ES-I3 (cell line): ENCODE measurements around the gene GNRH2.
"Not testable (repeated sequence)": the region's sequence is repeated elsewhere in the genome, so short reads cannot be mapped to it uniquely, and the experiment has no call there.

Source experiments
- H3K36me3 ChIP-seq: 2 replicates; pipeline ENCODE4 v1.6.1; 2013; ENCODE audit warnings: mild to moderate bottlenecking, low read length, control low read depth, moderate library complexity; ENCODE audit not compliant: insufficient read depth
- H3K4me1 ChIP-seq: 2 replicates; pipeline ENCODE4 v1.6.1; 2013; ENCODE audit warnings: mild to moderate bottlenecking, control low read depth, low read length; ENCODE audit not compliant: insufficient read depth
- H3K9ac ChIP-seq: 2 replicates; pipeline ENCODE4 v1.6.1; 2013; ENCODE audit warnings: low read depth, mild to moderate bottlenecking, low read length, moderate library complexity
- H3K9me3 ChIP-seq: 2 replicates; pipeline ENCODE4 v1.6.1; 2013; ENCODE audit warnings: mild to moderate bottlenecking, low read length, moderate library complexity; ENCODE audit not compliant: control insufficient read depth, insufficient read depth

GNRH2 gene

DNA sequence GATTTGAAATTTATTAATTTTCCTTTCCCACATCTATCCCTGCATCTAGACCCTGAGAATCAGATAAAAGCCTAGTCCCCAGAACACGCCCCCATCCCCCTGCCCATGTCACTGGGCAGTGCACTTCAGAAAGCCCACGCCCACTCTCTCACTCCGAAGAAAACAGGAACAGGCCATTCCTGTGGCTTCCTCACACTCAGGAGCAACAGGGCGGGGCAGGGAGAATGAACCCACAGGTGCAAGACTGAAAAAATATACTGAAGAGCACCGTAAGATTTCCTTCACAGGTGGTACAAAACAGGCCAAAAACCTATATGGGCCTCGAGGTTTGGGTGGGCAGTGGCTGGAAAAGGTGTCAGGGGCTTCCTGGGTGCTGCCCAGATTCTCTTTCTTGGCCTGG is 31.4 kb downstream of the GNRH2 start:
- H3K36me3 ChIP-seq = no peaks in the 10 kb centered on the region
- no peak overlapping the region for H3K9ac ChIP-seq

DNA sequence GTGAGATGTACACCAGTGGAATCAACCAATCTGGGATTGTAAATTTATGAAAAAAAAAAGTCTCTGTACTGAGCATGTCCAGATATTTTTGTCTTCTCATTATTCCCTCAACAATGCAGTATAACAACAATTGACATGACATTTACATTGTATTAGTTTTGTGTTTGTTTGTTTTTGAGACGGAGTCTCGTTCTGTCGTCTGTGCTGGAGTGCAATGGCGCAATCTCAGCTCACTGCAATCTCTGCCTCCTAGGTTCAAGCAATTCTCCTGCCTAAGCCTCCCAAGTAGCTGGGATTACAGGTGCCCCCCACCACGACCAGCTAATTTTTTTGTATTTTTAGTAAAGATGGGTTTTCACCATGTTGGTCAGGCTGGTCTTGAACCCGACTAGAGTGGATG is 31.9 kb downstream of the GNRH2 start:
- not testable (repeated sequence) for H3K36me3 ChIP-seq, H3K9ac ChIP-seq, H3K4me1 ChIP-seq, H3K9me3 ChIP-seq

More for the DNA sequence above, 31.4 kb downstream of the GNRH2 start:
- Histone ChIP-seq H3K9me3 (no peaks in the 10 kb centered on the region), H3K4me1 (no peaks in the 10 kb centered on the region; the same call in 1 of the 2 replicates)

DNA sequence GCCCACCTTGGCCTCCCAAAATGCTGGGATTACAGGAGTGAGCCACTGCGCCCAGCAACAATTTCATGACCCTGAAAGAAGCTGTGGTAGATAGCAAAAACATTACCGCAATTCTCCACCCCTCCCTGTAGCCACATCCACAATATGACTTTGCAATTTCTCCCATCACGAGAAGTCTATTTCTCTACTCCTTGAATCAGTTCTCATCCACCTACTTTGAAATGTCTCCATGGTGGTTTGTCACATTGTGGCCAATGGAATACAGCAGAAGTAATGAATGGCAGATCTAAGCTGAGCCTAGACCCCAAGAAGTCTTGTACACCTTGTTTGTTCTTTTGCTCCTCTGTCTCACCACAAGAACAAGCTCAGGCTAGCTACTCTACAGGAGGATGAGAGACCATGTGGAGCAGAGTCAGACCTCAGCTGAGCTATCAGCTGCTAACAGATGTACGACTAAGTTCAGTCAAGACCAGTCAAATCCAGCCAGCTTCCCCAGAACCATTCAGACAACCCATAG is 34.3 kb downstream of the GNRH2 start:
- H3K36me3 ChIP-seq = no peaks in the 10 kb centered on the region
- no peaks in the 10 kb centered on the region for H3K9me3 ChIP-seq
- H3K9ac ChIP-seq = no peak overlapping the region

GRCh38 chr20:3080939-3081388 is 37.5 kb downstream of the GNRH2 start:
- Histone ChIP-seq H3K9me3 (no peaks in the 10 kb centered on the region), H3K36me3 (no peaks in the 10 kb centered on the region), H3K9ac (no peak overlapping the region), H3K4me1 (no peaks in the 10 kb centered on the region)

More for the DNA sequence above, 34.3 kb downstream of the GNRH2 start:
- H3K4me1 ChIP-seq = no peaks in the 10 kb centered on the region; the same call in 1 of the 2 replicates

GRCh38 chr20:3081641-3082040 is 38.2 kb downstream of the GNRH2 start:
- Histone ChIP-seq H3K9ac (no peak overlapping the region), H3K4me1 (no peaks in the 10 kb centered on the region), H3K9me3 (no peaks in the 10 kb centered on the region), H3K36me3 (no peaks in the 10 kb centered on the region)

- no peaks in the 10 kb centered on the region for H3K9me3 ChIP-seq
- no peaks in the 10 kb centered on the region for H3K36me3 ChIP-seq
- no peaks in the 10 kb centered on the region for H3K4me1 ChIP-seq
- peak overlapping the region; percentile 28; the same call in 1 of the 2 replicates for H3K9ac ChIP-seq
These were observed 39.0 kb downstream of the GNRH2 start for GRCh38 chr20:3082306-3082951.

DNA sequence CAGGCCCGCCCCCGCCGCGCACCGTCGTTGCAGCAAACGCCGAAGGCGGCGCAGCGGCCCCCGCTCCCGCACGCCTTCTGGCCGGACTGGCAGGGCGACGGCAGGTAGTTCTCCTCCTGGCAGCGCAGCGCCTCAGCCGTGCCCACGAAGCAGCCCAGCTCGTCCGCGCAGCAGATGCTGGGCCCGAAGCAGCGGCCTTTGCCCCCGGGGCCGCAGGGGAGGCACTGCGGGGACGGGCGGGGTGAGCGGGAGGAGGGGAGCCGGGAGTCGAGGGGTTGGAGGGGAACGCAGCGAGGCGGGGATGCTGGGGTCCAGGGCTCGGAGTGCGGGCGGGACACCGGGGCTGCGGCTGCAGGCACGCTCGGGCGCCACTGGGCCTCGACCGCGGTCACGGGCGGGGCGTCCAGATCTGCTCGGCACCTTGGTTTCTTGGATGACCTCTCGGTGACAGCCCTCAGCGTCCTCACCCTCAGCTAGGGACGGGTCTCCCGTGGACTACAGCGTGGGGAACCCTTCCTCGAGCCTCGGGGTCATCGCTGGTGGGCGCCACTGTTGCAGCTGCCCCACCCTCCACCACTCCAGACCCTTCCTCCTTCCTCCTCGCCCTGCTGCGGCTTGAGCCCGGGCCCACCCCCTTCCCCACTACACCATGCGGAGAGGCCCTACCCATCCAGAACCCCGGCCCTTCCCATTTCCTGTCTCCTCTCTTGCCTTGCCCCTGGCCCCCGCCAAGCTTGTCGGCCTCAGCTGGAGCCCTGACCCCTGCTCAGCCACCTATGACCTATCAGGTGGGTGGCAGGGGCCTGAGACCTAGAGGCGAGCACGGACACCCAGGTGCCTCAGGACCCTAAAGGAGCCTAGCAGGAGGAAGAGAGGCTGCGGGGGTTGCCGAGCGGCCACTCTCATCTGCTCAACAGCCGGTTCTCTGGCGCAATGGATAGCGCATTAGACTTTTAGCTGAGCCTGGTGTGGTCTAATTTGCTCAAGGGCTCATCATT is 39.8 kb downstream of the GNRH2 start:
- peak overlapping the region; percentile 37; the same call in 1 of the 2 replicates for H3K9ac ChIP-seq
- H3K4me1 ChIP-seq = no peaks in the 10 kb centered on the region
- no peaks in the 10 kb centered on the region for H3K36me3 ChIP-seq
- H3K9me3 ChIP-seq = no peaks in the 10 kb centered on the region

DNA sequence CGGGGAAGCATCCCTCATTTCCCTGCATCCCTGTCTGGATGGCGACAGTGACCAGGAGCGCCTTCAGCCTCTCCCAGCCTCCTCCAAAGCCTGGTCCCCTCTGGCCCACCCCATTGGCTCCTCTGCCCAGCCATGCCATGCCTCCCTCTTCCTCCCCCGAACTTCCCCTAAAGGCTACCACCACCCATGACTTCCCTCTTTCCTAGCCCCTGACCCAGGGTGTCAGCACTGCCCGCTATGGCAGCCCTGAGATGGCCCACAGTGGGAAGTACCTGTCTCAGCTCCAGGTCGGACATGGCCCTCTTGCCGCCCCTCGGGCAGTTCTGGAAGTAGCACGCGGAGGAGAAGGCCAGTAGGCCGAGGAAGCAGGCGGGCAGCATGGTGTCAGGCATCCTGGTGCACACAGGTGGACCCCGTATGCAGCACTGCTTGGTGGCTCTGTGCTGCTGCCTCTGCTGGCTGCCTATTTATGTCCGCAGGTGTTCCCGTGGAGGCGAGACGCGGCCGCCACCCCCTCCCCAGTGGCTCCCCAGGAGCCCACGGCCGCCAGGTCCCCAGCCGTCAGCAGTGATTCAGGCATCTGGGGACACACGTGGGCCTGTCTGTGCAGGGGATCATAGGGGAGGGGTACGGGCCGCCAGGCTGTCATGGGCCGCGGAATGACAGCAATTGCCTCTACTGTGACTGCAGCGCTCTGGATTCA is 41.0 kb downstream of the GNRH2 start, which contains the start of gene AVP:
Gene AVP, minus strand, starts transcription at position 442 of the 703 bp plus-strand sequence. Its CDS starts 50 bp downstream, at position 392.
- H3K4me1 ChIP-seq = no peaks in the 10 kb centered on the region
- no peaks in the 10 kb centered on the region for H3K9me3 ChIP-seq
- no peaks in the 10 kb centered on the region for H3K36me3 ChIP-seq
- peak within 1 kb of the TSS; percentile 37; the same call in 1 of the 2 replicates for H3K9ac ChIP-seq

- Histone ChIP-seq H3K36me3 (no peaks in the 10 kb centered on the region), H3K4me1 (no peaks in the 10 kb centered on the region), H3K9ac (no peak overlapping the region), H3K9me3 (no peaks in the 10 kb centered on the region)
These were observed 41.6 kb downstream of the GNRH2 start for GRCh38 chr20:3084986-3085360.

DNA sequence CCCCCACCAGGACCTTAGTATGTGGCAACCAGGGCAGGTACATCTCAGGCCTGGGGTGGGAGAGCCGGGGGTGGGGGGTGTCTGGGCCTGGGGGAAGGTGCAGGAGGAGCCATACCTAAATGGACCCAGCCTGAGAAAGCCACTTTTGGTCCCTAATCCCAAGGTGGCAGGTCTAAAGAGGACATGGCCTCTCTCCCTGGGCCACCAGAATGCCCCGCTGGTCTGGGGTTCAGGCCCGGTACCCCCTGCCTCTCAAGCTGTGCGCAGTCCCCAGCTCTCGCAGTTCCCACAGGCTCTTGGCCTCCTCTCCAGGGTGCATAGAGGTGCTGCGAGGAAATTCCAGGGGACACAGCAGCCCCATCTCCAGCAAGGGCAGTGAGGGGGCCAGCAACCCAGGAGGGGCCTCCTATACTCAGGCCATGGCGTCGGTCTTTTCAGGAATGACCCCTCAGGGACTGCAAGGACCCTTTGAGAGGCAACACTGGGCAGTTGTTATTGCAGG is 42.2 kb downstream of the GNRH2 start:
- no peaks in the 10 kb centered on the region for H3K36me3 ChIP-seq
- H3K9me3 ChIP-seq = no peaks in the 10 kb centered on the region
- H3K9ac ChIP-seq = no peak overlapping the region
- no peaks in the 10 kb centered on the region for H3K4me1 ChIP-seq

- Histone ChIP-seq H3K4me1 (no peaks in the 10 kb centered on the region), H3K9ac (no peak overlapping the region), H3K36me3 (no peaks in the 10 kb centered on the region), H3K9me3 (no peaks in the 10 kb centered on the region)
These were observed 44.6 kb downstream of the GNRH2 start for GRCh38 chr20:3088031-3088430.

DNA sequence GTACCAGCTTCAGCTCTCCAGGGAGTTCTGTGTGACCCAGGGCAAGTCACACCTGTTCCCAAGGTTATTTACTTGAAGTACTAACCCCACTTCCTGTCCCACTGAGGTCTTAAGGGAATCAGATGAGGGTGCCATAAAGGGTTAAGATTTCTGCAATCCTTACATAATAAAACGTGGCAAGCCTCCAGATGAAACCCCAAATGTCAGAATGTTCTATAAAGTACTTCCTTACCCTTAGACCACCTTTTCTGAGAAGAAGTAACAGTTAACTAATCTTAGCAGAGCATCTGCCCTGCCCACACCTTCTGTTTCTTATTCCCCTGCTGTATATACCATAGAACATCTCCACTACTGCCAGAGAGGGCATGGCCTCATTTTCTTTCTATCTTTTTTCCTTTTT is 47.1 kb downstream of the GNRH2 start:
- Histone ChIP-seq H3K4me1 (no peaks in the 10 kb centered on the region), H3K36me3 (no peaks in the 10 kb centered on the region), H3K9ac (no peak overlapping the region), H3K9me3 (no peaks in the 10 kb centered on the region)

DNA sequence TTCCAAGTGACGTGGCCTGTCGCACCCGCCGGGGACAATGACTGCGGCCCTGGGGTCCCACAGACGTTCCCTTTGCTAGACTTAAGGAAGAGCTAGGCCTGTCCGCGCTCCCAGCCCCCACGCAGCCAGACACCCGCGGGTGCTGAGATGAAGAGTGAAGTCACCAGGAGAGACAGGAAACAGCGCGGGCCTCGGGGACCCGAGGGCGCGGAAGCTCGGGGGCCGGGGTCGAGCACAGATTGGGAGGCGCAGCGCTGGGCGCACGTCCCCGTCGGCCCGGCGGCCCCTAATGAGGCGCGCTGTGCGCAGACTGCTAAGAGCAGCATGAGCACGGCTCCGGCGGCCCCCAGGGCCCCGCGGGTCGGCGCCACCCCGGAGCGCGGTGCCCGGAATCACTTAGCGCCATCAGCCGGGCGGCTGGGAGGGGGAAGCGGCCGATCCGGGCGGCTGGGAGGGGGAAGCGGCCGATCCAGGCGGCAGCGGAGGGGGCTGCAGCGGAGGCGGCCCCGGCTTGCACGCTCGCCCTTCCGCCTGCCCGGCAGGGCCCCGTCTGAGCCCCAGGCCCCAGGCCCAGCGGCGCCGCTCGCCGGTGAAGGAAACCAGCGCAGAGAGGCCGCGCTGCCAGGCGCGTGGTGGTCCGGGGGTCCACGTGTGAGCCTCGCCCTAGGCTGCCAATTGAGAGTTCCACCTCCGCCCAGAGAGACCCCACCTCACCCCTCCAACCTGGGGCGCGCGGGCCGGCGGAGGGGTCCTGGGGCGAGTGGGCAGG is 49.4 kb downstream of the GNRH2 start:
- H3K9me3 ChIP-seq = no peaks in the 10 kb centered on the region
- no peaks in the 10 kb centered on the region for H3K36me3 ChIP-seq
- H3K4me1 ChIP-seq = no peaks in the 10 kb centered on the region
- peak overlapping the region; percentile 58; the same call in 1 of the 2 replicates for H3K9ac ChIP-seq
